Tibial artery (tissue), 4 donors: ENCODE results near the gene GPBAR1.
A peak's percentile ranks its signal among the peaks of the same experiment; 100 is the strongest.

Experiments used
- DNase-seq, 2 donors: peaks; one replicate each; pipeline ENCODE4 v3.0.0-alpha.2; 2019
- H3K27ac ChIP-seq, 2 donors: fragments of 200-600 bp; sonication (generic) in 1 of 2; 1 replicate in 1 of 2; 2 replicates in 1 of 2; pipeline ENCODE4 v1.5.1; 2018 to 2019; ENCODE audit warnings: mild to moderate bottlenecking in 1 of 2
- H3K27me3 ChIP-seq, 2 donors: fragments of 200-600 bp; sonication (generic) in 1 of 2; one replicate each; pipeline versions ENCODE4 v1.5.1 to v1.6.0; 2016 to 2019
- H3K36me3 ChIP-seq, 3 donors: fragments of 200-600 bp; sonication (generic) in 2 of 3; one replicate each; pipeline ENCODE4 v1.5.1; 2016 to 2019; ENCODE audit warnings: mild to moderate bottlenecking in 2 of 3
- H3K4me1 ChIP-seq, 4 donors: fragments of 200-600 bp; sonication (generic) in 2 of 4; 1 replicate in 3 of 4; 2 replicates in 1 of 4; pipeline ENCODE4 v1.5.1; 2016 to 2019
- H3K4me3 ChIP-seq, 2 donors: fragments of 200-600 bp; sonication (generic) in 1 of 2; 1 replicate in 1 of 2; 2 replicates in 1 of 2; pipeline ENCODE4 v1.5.1; 2018 to 2019; ENCODE audit warnings: mild to moderate bottlenecking in 2 of 2
- H3K9me3 ChIP-seq, 3 donors: fragments of 200-600 bp; sonication (generic) in 1 of 3; one replicate each; pipeline ENCODE4 v1.5.1; 2016 to 2019
- intact Hi-C: fragments of 100-400 bp; cut with DNase I; formaldehyde crosslinking; loops from one replicate; pipeline ENCODE4 v1.15.0; 2023; ENCODE audit warnings: low total_unique reads
- TF ChIP-seq, protein P1 (sequence below), 2 experiments: fragments of 200-600 bp in 1 of 2; fragments of 450-650 bp in 1 of 2; IDR thresholded peaks; one replicate each; pipeline ENCODE4 v1.5.1; 2017 to 2019; ENCODE audit warnings: antibody characterized with exemption in 2 of 2, mild to moderate bottlenecking in 1 of 2, moderate library complexity in 1 of 2

Gene GPBAR1

DNA sequence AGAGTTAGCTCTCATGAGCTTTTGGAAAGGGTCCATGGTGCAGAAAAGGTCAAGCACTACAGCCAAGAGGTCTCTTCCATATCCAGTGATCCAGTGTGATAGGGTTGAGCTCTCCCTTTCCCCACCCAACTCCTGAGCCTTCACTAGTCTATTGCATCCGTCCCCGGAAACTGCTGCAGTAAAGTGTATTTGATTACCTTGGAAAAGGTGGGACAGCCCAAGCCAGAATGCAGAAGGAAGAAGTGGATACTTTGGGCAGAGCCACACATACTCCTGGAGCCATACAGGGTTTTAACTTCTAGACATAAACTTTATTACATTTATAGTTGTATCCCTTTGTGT lies 13.1 kb downstream of the GPBAR1 start:
- intact Hi-C loops: loop anchor here (2.0 kb wide), 1 partner anchor 83 kb away; the partner anchor contains the start of gene CATIP

DNA sequence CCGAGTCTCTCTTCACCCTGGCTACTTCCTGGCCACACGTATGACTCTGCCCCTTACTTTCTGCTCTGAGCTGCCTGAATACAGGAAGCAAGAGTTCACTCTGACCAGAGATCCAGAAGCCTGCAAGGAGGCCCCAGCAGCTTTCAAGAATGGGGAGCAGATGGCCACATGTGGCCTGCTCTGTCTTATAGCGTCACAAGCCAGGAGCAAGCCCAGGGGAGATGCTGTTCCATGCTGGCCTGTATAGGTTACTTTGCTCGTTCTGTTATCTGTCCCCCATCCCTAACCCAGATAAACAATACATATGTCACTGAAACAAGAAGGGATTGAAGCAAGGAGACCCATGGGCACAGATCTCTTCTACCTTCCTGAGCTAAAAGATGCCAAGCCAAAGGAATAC lies 13.8 kb downstream of the GPBAR1 start:
- Histone ChIP-seq H3K4me3 (no peak overlapping the region), H3K9me3 (no peaks in the 10 kb centered on the region), H3K4me1 (peaks cover 0 to 53% (median 33%) of the 10 kb centered on the region in 4 donors), H3K36me3 (peaks cover 60 to 62% (median 61%) of the 10 kb centered on the region in 3 donors), H3K27me3 (no peaks in the 10 kb centered on the region), H3K27ac (peak overlapping the region; percentile 78 to 99)
- TF ChIP-seq, protein P1, sequence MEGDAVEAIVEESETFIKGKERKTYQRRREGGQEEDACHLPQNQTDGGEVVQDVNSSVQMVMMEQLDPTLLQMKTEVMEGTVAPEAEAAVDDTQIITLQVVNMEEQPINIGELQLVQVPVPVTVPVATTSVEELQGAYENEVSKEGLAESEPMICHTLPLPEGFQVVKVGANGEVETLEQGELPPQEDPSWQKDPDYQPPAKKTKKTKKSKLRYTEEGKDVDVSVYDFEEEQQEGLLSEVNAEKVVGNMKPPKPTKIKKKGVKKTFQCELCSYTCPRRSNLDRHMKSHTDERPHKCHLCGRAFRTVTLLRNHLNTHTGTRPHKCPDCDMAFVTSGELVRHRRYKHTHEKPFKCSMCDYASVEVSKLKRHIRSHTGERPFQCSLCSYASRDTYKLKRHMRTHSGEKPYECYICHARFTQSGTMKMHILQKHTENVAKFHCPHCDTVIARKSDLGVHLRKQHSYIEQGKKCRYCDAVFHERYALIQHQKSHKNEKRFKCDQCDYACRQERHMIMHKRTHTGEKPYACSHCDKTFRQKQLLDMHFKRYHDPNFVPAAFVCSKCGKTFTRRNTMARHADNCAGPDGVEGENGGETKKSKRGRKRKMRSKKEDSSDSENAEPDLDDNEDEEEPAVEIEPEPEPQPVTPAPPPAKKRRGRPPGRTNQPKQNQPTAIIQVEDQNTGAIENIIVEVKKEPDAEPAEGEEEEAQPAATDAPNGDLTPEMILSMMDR (IDR thresholded peaks at IDR 0.05): no peak
- no peak for DNase-seq
- intact Hi-C loops: no loop called here

More for the DNA sequence above, 13.1 kb downstream of the GPBAR1 start:
- TF ChIP-seq, protein P1 (IDR thresholded peaks at IDR 0.05): no peak
- DNase-seq: no peak
- Histone ChIP-seq H3K27me3 (no peaks in the 10 kb centered on the region), H3K4me1 (peaks cover 0 to 53% (median 36%) of the 10 kb centered on the region in 4 donors), H3K4me3 (no peak overlapping the region), H3K9me3 (no peaks in the 10 kb centered on the region), H3K36me3 (peaks cover 54 to 55% (median 54%) of the 10 kb centered on the region in 3 donors), H3K27ac (peak overlapping the region; percentile 78 to 99)

DNA sequence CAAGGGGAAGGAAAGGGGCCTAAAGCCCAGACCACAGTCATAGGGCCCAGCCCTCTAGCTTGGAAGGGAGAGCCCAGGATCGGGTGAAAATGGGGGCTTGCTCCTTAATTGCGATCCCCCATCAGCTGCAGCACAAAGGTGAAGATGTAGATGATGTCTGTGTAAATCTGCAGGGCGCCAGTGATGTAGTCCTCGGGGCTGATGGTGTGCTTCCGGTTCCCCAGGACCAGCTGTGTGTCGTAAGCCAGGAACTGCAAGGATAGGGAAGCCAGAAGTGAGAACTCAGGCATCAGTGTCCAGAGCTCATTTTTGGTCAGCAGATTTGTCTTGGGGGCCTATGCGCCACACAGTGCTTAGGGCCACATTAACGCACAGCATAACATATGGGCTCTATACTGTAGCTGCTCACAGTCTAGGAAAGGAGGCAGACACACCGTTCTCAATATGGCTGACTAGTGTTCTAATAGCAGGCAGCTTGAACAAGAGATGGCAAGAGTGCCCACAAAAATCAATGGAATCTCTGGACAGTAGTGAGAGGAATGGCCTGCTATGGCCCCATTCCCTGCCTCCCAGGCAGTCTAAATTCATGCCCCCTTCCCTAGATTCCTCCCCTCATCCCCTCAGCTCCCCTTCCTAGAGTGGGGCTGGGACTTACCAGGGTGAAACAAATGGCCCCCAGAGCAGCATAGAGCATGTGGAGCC lies 14.7 kb downstream of the GPBAR1 start:
- TF ChIP-seq, protein P1 (IDR thresholded peaks at IDR 0.05): no peak
- intact Hi-C loops: no loop called here
- DNase-seq: no peak
- peaks cover 0 to 60% (median 33%) of the 10 kb centered on the region in 4 donors for H3K4me1 ChIP-seq
- H3K36me3 ChIP-seq: peaks cover 69 to 71% (median 70%) of the 10 kb centered on the region in 3 donors
- H3K27me3 ChIP-seq: no peaks in the 10 kb centered on the region
- H3K4me3 ChIP-seq: no peak overlapping the region
- H3K9me3 ChIP-seq: no peaks in the 10 kb centered on the region
- H3K27ac ChIP-seq: peak overlapping the region; percentile 78 to 99

DNA sequence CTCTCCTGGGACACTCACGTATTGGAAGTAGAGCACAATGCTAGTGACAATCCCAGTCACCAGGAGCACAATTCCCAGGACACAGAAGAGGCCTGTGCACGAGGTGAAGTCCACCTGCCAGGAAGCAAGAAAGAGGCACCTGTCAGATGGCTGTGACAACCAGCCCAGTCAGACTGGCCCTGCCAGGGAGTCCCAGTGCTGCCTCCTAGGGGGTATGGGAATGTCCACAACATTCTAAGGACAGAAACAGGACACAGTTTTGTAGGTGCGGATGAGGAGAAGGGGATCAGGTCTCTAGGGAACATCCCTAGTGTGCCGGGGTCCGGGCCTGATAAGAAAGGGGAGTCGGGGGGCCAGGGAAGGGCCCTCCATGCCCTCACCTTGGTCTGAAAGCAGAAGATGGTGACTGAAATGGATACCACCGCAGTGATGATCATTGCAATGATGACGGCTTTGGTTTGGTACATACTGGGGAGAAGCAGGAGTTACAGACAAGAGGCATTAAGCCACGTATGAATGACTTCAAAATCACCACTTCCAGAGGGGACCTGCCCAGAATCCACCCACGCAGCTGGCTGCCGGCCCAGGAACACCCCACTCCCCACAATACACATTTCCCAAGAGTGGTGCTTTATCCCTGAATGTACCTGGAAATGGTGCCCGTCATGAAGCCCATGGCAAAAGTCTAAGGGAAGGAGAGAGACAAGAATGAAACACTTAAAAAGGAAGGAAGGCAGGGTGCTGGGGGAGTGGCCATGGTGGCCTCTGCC lies 16.4 kb downstream of the GPBAR1 start:
- intact Hi-C loops: no loop called here
- TF ChIP-seq, protein P1 (IDR thresholded peaks at IDR 0.05): no peak
- H3K9me3 ChIP-seq: no peaks in the 10 kb centered on the region
- peak overlapping the region; percentile 51 to 99 for H3K27ac ChIP-seq
- no peak overlapping the region for H3K4me3 ChIP-seq
- no peak for DNase-seq
- no peaks in the 10 kb centered on the region for H3K27me3 ChIP-seq
- H3K36me3 ChIP-seq: peaks cover 83 to 86% (median 84%) of the 10 kb centered on the region in 3 donors
- peaks cover 0 to 61% (median 30%) of the 10 kb centered on the region in 4 donors for H3K4me1 ChIP-seq

DNA sequence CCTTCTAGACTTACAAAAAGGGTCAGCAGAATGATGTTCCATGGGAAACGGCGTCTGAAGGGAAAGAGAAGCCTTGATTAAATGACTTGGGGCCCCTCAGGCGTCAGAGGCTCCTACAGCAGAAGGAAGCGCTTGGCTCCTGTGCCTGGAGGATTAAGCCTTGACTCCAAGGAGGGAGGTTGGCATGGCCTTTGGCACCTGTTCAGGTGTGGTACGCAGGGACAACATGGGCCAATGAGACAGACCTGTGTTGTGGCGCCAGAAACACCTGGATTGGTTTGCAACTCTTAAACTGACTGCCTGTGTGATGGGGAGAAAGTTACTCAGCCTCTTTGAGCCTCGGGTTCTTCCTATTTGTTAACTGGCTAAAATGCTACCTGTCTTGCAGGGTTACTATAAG lies 17.1 kb downstream of the GPBAR1 start:
- Histone ChIP-seq H3K4me3 (no peak overlapping the region), H3K9me3 (no peaks in the 10 kb centered on the region), H3K27me3 (no peaks in the 10 kb centered on the region), H3K27ac (peak overlapping the region; percentile 51 to 99), H3K36me3 (peaks cover 83 to 86% (median 84%) of the 10 kb centered on the region in 3 donors), H3K4me1 (peaks cover 0 to 63% (median 32%) of the 10 kb centered on the region in 4 donors)
- intact Hi-C loops: no loop called here
- TF ChIP-seq, protein P1 (IDR thresholded peaks at IDR 0.05): no peak
- DNase-seq: no peak
